Fibroblast of villous mesenchyme (primary cell): ENCODE results near the gene CDR2. TPM values are rescaled to one million over a fixed set of nuclear protein-coding genes. Genes with fewer than 3 reads are reported as not detected.
"Not testable (repeated sequence)": the region's sequence is repeated elsewhere in the genome, so short reads cannot be mapped to it uniquely, and the experiment has no call there.

Experiments used
- DNase-seq: peaks from one replicate; pipeline ENCODE4 v3.0.0-alpha.2; 2010; ENCODE audit warnings: low read depth
- H3K4me3 ChIP-seq: 2 replicates; pipeline ENCODE4 v1.5.1; 2011; ENCODE audit warnings: low read depth, mild to moderate bottlenecking, low read length
- CTCF ChIP-seq: IDR thresholded peaks from 2 replicates; pipeline ENCODE4 v1.5.1; 2012; ENCODE audit warnings: low read depth, mild to moderate bottlenecking, low read length; ENCODE audit not compliant: insufficient read depth
- total RNA-seq: library from RNA; depleted of rRNA; stranded (reverse); fragments of >200 nt; gene quantifications from 2 replicates; pipeline ENCODE4 v1.2.3, GENCODE V29; 2012

Gene CDR2
- total RNA-seq, 1 donor: 40.2 TPM

- no peak overlapping the region for H3K4me3 ChIP-seq
- TF ChIP-seq CTCF: no peak
- DNase-seq: peak; percentile 77
Measured at GRCh38 chr16:22370038-22370820, 4.2 kb downstream of the CDR2 start.

- DNase-seq: peak; percentile 71
- no peak for TF ChIP-seq CTCF
- no peak overlapping the region for H3K4me3 ChIP-seq
Measured at GRCh38 chr16:22369221-22369811, 5.1 kb downstream of the CDR2 start.

- not testable (repeated sequence) for DNase-seq, H3K4me3 ChIP-seq
Measured at GRCh38 chr16:22368200-22368826, 6.1 kb downstream of the CDR2 start.

GRCh38 chr16:22366889-22367288, 7.5 kb downstream of the CDR2 start:
- no peak for DNase-seq
- no peak overlapping the region for H3K4me3 ChIP-seq
- TF ChIP-seq CTCF: no peak

GRCh38 chr16:22366371-22366770, 8.0 kb downstream of the CDR2 start:
- DNase-seq: no peak
- TF ChIP-seq CTCF: no peak
- no peak overlapping the region for H3K4me3 ChIP-seq

- TF ChIP-seq CTCF: no peak
- no peak overlapping the region for H3K4me3 ChIP-seq
- DNase-seq: no peak
Measured at GRCh38 chr16:22364241-22364640, 10.2 kb downstream of the CDR2 start.

- no peak overlapping the region for H3K4me3 ChIP-seq
- no peak for TF ChIP-seq CTCF
- DNase-seq: peak; percentile 64
Measured at GRCh38 chr16:22360963-22361659, 13.3 kb downstream of the CDR2 start.
